ENCODE results near the gene PAN3.

PAN3 gene

DNA sequence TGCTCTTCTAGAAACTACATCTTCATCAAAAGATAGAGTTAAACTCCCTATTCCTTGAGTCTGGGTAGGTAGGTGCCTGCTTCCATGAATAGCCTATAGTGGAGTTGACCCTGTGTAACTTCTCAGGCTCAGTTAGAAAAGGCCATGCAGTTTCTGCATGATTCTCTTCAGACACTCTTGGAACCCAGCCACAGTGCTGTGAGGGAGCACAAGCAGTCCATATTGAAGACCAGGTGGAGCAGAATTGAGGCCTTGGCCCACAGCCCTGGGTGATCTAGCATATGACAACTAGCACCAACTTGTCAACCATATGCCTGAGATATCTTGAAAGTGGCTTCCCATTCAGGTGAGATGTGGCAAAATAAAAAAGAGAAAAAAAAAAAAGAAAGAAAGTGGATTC lies 10.3 kb upstream of the PAN3 start:
- no peaks in the 10 kb centered on the region for H3K27me3 ChIP-seq (ENCODE audit: insufficient read depth, low read length)
- H3K4me2 ChIP-seq (ENCODE audit: low read length) = no peak overlapping the region
- no peak overlapping the region for H3K4me3 ChIP-seq (ENCODE audit: low read depth, low read length, poor library complexity, severe bottlenecking)
- no peaks in the 10 kb centered on the region for H3K79me2 ChIP-seq (ENCODE audit: insufficient read depth, low read length)
- no peaks in the 10 kb centered on the region for H3K9me2 ChIP-seq (ENCODE audit: low read depth, low read length)
- TF ChIP-seq EZH2 (IDR thresholded peaks at IDR 0.05; ENCODE audit: borderline replicate concordance, low read length) = no peak
- TF ChIP-seq, protein P1, sequence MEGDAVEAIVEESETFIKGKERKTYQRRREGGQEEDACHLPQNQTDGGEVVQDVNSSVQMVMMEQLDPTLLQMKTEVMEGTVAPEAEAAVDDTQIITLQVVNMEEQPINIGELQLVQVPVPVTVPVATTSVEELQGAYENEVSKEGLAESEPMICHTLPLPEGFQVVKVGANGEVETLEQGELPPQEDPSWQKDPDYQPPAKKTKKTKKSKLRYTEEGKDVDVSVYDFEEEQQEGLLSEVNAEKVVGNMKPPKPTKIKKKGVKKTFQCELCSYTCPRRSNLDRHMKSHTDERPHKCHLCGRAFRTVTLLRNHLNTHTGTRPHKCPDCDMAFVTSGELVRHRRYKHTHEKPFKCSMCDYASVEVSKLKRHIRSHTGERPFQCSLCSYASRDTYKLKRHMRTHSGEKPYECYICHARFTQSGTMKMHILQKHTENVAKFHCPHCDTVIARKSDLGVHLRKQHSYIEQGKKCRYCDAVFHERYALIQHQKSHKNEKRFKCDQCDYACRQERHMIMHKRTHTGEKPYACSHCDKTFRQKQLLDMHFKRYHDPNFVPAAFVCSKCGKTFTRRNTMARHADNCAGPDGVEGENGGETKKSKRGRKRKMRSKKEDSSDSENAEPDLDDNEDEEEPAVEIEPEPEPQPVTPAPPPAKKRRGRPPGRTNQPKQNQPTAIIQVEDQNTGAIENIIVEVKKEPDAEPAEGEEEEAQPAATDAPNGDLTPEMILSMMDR (IDR thresholded peaks at IDR 0.05; ENCODE audit: low read length) = no peak
- no peaks in the 10 kb centered on the region for H3K9me3 ChIP-seq (ENCODE audit: low read length)
- H3K9ac ChIP-seq (ENCODE audit: low read length) = no peak overlapping the region
- no peaks in the 10 kb centered on the region for H3K4me1 ChIP-seq (ENCODE audit: insufficient read depth, low read length, severe bottlenecking)
- H4K20me1 ChIP-seq (ENCODE audit: insufficient read depth, low read length) = no peaks in the 10 kb centered on the region
- H3F3A ChIP-seq (ENCODE audit: insufficient read depth, low read length) = no peaks in the 10 kb centered on the region
- no peak overlapping the region for H3K27ac ChIP-seq (ENCODE audit: low read depth, low read length, poor library complexity, severe bottlenecking)
- no peaks in the 10 kb centered on the region for H3K36me3 ChIP-seq (ENCODE audit: insufficient read depth, low read length)
- no peak overlapping the region for H2AFZ ChIP-seq (ENCODE audit: low read length)

DNA sequence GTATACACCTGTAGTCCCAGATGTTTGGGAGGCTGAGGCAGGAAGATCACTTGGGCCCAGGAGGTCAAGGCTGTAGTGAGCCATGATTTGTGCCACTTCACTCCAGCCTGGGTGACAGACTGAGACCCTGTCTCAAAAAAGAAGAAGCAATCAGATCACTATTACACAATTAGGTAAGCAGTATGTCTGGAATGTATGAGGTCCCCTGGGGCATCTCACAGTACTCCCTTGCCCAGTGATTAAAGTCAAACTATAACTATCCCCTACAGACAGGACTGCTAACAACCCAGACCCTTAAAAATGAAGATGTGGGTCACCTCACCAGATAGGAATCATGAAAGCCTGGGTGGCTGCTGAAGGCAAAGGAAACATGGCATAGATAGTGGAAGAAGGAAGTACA lies 9.4 kb upstream of the PAN3 start:
- Histone ChIP-seq H3K4me3 (ENCODE audit: low read depth, low read length, poor library complexity, severe bottlenecking) (no peak overlapping the region), H3K4me2 (ENCODE audit: low read length) (no peak overlapping the region), H3K4me1 (ENCODE audit: insufficient read depth, low read length, severe bottlenecking) (no peaks in the 10 kb centered on the region), H3K27me3 (ENCODE audit: insufficient read depth, low read length) (no peaks in the 10 kb centered on the region), H3K36me3 (ENCODE audit: insufficient read depth, low read length) (no peaks in the 10 kb centered on the region), H3K27ac (ENCODE audit: low read depth, low read length, poor library complexity, severe bottlenecking) (no peak overlapping the region), H3K9ac (ENCODE audit: low read length) (no peak overlapping the region), H2AFZ (ENCODE audit: low read length) (no peak overlapping the region), H3K9me2 (ENCODE audit: low read depth, low read length) (no peaks in the 10 kb centered on the region), H3K79me2 (ENCODE audit: insufficient read depth, low read length) (no peaks in the 10 kb centered on the region), H3F3A (ENCODE audit: insufficient read depth, low read length) (no peaks in the 10 kb centered on the region), H4K20me1 (ENCODE audit: insufficient read depth, low read length) (no peaks in the 10 kb centered on the region), H3K9me3 (ENCODE audit: low read length) (no peaks in the 10 kb centered on the region)
- TF ChIP-seq EZH2 (IDR thresholded peaks at IDR 0.05; ENCODE audit: borderline replicate concordance, low read length) = no peak
- TF ChIP-seq, protein P1 (IDR thresholded peaks at IDR 0.05; ENCODE audit: low read length) = no peak

DNA sequence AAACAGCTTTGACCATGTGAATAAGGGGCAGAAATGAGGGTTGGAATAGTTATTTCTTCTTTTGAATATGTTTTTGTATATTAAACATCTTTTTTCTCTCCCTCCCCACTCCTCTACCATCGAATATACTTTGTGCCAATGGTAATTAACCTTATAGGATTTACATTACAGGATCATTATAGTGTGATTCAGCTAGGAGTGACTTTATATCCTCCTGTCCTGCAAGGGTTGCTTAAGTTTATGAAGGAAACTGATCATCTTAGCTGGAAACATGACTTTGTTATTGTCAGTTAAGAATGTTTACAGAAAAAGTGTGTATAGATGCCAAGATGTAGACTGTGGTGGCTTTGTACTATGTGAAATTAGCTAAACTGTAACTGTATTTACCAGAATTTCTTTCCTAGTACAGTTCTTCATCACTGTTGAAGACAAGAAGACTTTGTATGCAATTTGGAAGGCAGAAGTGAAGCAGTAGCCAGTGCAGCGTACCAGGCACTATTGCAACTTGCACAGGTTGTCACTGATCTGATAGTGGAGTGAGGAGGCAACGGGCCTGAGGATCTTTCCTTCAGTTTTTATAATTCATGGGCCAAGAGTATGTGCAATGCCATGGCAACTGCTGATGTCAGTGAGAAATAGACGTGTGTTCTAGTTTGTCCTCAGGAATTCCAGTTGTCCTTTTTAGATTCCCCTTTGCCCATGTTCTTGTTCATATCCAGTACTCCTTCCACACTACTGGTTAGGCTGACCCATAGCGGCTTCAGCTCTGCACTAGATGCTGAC lies 8.2 kb upstream of the PAN3 start:
- no peaks in the 10 kb centered on the region for H3K79me2 ChIP-seq (ENCODE audit: insufficient read depth, low read length)
- no peak for TF ChIP-seq EZH2 (IDR thresholded peaks at IDR 0.05; ENCODE audit: borderline replicate concordance, low read length)
- TF ChIP-seq, protein P1 (IDR thresholded peaks at IDR 0.05; ENCODE audit: low read length) = no peak
- H3K9me2 ChIP-seq (ENCODE audit: low read depth, low read length) = no peaks in the 10 kb centered on the region
- H4K20me1 ChIP-seq (ENCODE audit: insufficient read depth, low read length) = no peaks in the 10 kb centered on the region
- no peaks in the 10 kb centered on the region for H3K4me1 ChIP-seq (ENCODE audit: insufficient read depth, low read length, severe bottlenecking)
- no peaks in the 10 kb centered on the region for H3K36me3 ChIP-seq (ENCODE audit: insufficient read depth, low read length)
- H3K9me3 ChIP-seq (ENCODE audit: low read length) = no peaks in the 10 kb centered on the region
- H3K4me2 ChIP-seq (ENCODE audit: low read length) = no peak overlapping the region
- no peaks in the 10 kb centered on the region for H3K27me3 ChIP-seq (ENCODE audit: insufficient read depth, low read length)
- no peak overlapping the region for H2AFZ ChIP-seq (ENCODE audit: low read length)
- no peak overlapping the region for H3K4me3 ChIP-seq (ENCODE audit: low read depth, low read length, poor library complexity, severe bottlenecking)
- no peak overlapping the region for H3K9ac ChIP-seq (ENCODE audit: low read length)
- no peaks in the 10 kb centered on the region for H3F3A ChIP-seq (ENCODE audit: insufficient read depth, low read length)
- H3K27ac ChIP-seq (ENCODE audit: low read depth, low read length, poor library complexity, severe bottlenecking) = no peak overlapping the region

Data from OCI-LY1 (cell line).